CD4-positive, alpha-beta T cell (primary cell): ENCODE measurements around the gene SCAPER. TPM values are rescaled to one million over a fixed set of nuclear protein-coding genes. Genes with fewer than 3 reads are reported as not detected.

Experiments used
- ATAC-seq: fragments of 200-7000 bp; cut with Tn5 transposase; one replicate; pipeline ENCODE4 v1.10.0; 2022; ENCODE audit warnings: mild to moderate bottlenecking; ENCODE audit not compliant: poor library complexity
- CTCF ChIA-PET: fragments of 350-600 bp; sonication (Branson Sonifier 250); formaldehyde crosslinking; loops from one replicate; lab custom pipeline; 2021; ENCODE audit warnings: antibody characterized with exemption, inconsistent platforms; lab: Charles Lee
- POLR2A ChIA-PET: fragments of 350-600 bp; sonication (Branson Sonifier 250); formaldehyde crosslinking; loops from one replicate; lab custom pipeline; 2021; ENCODE audit warnings: antibody characterized with exemption, inconsistent platforms; lab: Charles Lee
- DNase-seq, 14 experiments: peaks; one replicate each; pipeline ENCODE4 v3.0.0-alpha.2; 2013 to 2020; ENCODE audit warnings: mixed read lengths in 2 of 14
- H3K27ac ChIP-seq, 2 donors: one replicate each; pipeline versions ENCODE4 v1.5.1 to v1.7.0; 2013; ENCODE audit warnings: low read length in 2 of 2, low read depth in 1 of 2, mild to moderate bottlenecking in 1 of 2
- H3K27me3 ChIP-seq, 2 experiments: 1 replicate in 1 of 2; 2 replicates in 1 of 2; pipeline versions ENCODE4 v1.6.1 to v1.7.0; 2013; ENCODE audit warnings: low read length in 2 of 2, control low read depth in 1 of 2, mild to moderate bottlenecking in 1 of 2, moderate library complexity in 1 of 2; ENCODE audit not compliant: insufficient read depth in 2 of 2, control insufficient read depth in 1 of 2
- H3K36me3 ChIP-seq: one replicate; pipeline ENCODE4 v1.6.1; 2013; ENCODE audit warnings: low read length, control low read depth; ENCODE audit not compliant: insufficient read depth
- H3K4me1 ChIP-seq: one replicate; pipeline ENCODE4 v1.6.1; 2013; ENCODE audit warnings: low read length, control low read depth; ENCODE audit not compliant: insufficient read depth
- H3K4me3 ChIP-seq: one replicate; pipeline ENCODE4 v1.5.1; 2013; ENCODE audit warnings: mild to moderate bottlenecking, low read length, moderate library complexity
- H3K9me3 ChIP-seq, 2 experiments: 1 replicate in 1 of 2; 2 replicates in 1 of 2; pipeline versions ENCODE4 v1.6.1 to v1.7.0; 2013; ENCODE audit warnings: low read length in 2 of 2, mild to moderate bottlenecking in 2 of 2, control low read depth in 1 of 2, moderate library complexity in 1 of 2; ENCODE audit not compliant: control insufficient read depth in 1 of 2, insufficient read depth in 1 of 2
- H3K27ac Mint-ChIP-seq: one replicate; pipeline ENCODE4 v1.8.0; 2020; ENCODE audit warnings: mixed read lengths
- H3K27me3 Mint-ChIP-seq: one replicate; pipeline ENCODE4 v1.8.0; 2021; ENCODE audit warnings: mixed read lengths
- H3K36me3 Mint-ChIP-seq: one replicate; pipeline ENCODE4 v1.8.0; 2021; ENCODE audit warnings: low read depth, mixed read lengths
- H3K4me1 Mint-ChIP-seq: one replicate; pipeline ENCODE4 v1.8.0; 2021; ENCODE audit warnings: low read depth, mixed read lengths
- H3K4me3 Mint-ChIP-seq: one replicate; pipeline ENCODE4 v1.8.0; 2020; ENCODE audit warnings: mild to moderate bottlenecking, mixed read lengths
- H3K9me3 Mint-ChIP-seq: one replicate; pipeline ENCODE4 v1.8.0; 2020; ENCODE audit warnings: mixed read lengths
- CTCF ChIP-seq: fragments of 200-600 bp; IDR thresholded peaks from one replicate; pipeline ENCODE4 v1.8.0; 2022; ENCODE audit warnings: antibody characterized with exemption, mild to moderate bottlenecking
- intact Hi-C, 2 experiments: fragments of 100-400 bp; cut with DNase I in 1 of 2; cut with micrococcal nuclease in 1 of 2; formaldehyde crosslinking; loops; one replicate each; pipeline versions ENCODE4 v1.15.1 to v1.9.0; 2023 to 2025; cut with DNase I, micrococcal nuclease
- total RNA-seq, 174 experiments: library from RNA in 2 of 174; stranded (reverse) in 2 of 174; gene quantifications; one replicate each; pipeline ENCODE4 v1.2.3 and lab custom pipeline; 2021 to 2026

The SCAPER gene
- total RNA-seq, 2 experiments from 2014 or later, result 40.3 to 41.2 TPM

GRCh38 chr15:76337059-76337695 lies 568.0 kb downstream of the SCAPER start:
- H3K9me3 ChIP-seq, result peaks cover 0 to 67% of the 10 kb centered on the region in 2 experiments
- intact Hi-C loops, result loop anchor here in 1 of 2 experiments (5.0 kb wide), 1 partner anchor 50 kb away; no protein-coding TSS in a partner anchor
- Mint-ChIP-seq H3K36me3 (no peaks in the 10 kb centered on the region), H3K27me3 (peaks cover 94% of the 10 kb centered on the region), H3K4me3 (peak overlapping the region; percentile 73), H3K9me3 (no peaks in the 10 kb centered on the region), H3K27ac (no peak overlapping the region), H3K4me1 (peaks cover 65% of the 10 kb centered on the region)
- H3K4me1 ChIP-seq, result peaks cover 73% of the 10 kb centered on the region
- no peak overlapping the region for H3K27ac ChIP-seq
- ChIA-PET CTCF (no interaction called here), POLR2A (no interaction called here)
- peak overlapping the region; percentile 42 for H3K4me3 ChIP-seq
- H3K36me3 ChIP-seq, result no peaks in the 10 kb centered on the region
- no peak for TF ChIP-seq CTCF
- ATAC-seq (no peak), DNase-seq (peak in 3 of 14 experiments; percentile 24 to 49 (median 38))
- H3K27me3 ChIP-seq, result peaks cover 90 to 93% of the 10 kb centered on the region in 2 experiments

GRCh38 chr15:76336254-76337058 lies 568.7 kb downstream of the SCAPER start, which contains the start of gene ISL2:
ISL2 (plus strand) TSS chr15:76336773; CDS start chr15:76336884, 111 bp downstream.
- H3K27me3 ChIP-seq, result peaks cover 83 to 86% of the 10 kb centered on the region in 2 experiments

More at GRCh38 chr15:76336254-76337058, 568.7 kb downstream of the SCAPER start, which contains the start of gene ISL2:
- peaks cover 87% of the 10 kb centered on the region for H3K27me3 Mint-ChIP-seq
- H3K9me3 Mint-ChIP-seq, result no peaks in the 10 kb centered on the region
- POLR2A ChIA-PET, result interaction anchor here (1.0 to 1.2 kb wide), 3 partner anchors 9 to 25 kb away, joined by 3 to 4 read pairs (median 4); partner anchors contain the start of gene ETFA
- Histone ChIP-seq H3K9me3 (peaks cover 0 to 60% of the 10 kb centered on the region in 2 experiments), H3K36me3 (no peaks in the 10 kb centered on the region), H3K27ac (no peak within 1 kb of the TSS), H3K4me3 (peak within 1 kb of the TSS; percentile 42), H3K4me1 (peaks cover 66% of the 10 kb centered on the region)
- H3K27ac Mint-ChIP-seq, result no peak within 1 kb of the TSS
- intact Hi-C loops, result loop anchor here in 1 of 2 experiments (5.0 kb wide), 1 partner anchor 49 kb away; no protein-coding TSS in a partner anchor
- DNase-seq (peak in 6 of 14 experiments; percentile 21 to 78 (median 61)), ATAC-seq (no peak)
- CTCF ChIA-PET, result no interaction called here
- no peaks in the 10 kb centered on the region for H3K36me3 Mint-ChIP-seq
- peaks cover 57% of the 10 kb centered on the region for H3K4me1 Mint-ChIP-seq
- no peak for TF ChIP-seq CTCF
- H3K4me3 Mint-ChIP-seq, result peak within 1 kb of the TSS; percentile 78
